Bronchial epithelial cell (primary cell): ENCODE results near the gene KNDC1. TPM values are rescaled to one million over a fixed set of nuclear protein-coding genes. Genes with fewer than 3 reads are reported as not detected.
A peak's percentile ranks its signal among the peaks of the same experiment; 100 is the strongest.

Experiments
- DNase-seq: peaks from one replicate; pipeline ENCODE4 v3.0.0-alpha.2; 2010; ENCODE audit warnings: low read depth
- FAIRE-seq: peaks from 2 replicates; lab custom pipeline; 2011; peaks lifted over from hg19 to GRCh38; lab: Jason Lieb, UNC
- H3K27me3 ChIP-seq: 2 replicates; pipeline ENCODE4 v1.5.1; 2011; ENCODE audit warnings: low read length; ENCODE audit not compliant: control insufficient read depth, insufficient read depth
- H3K36me3 ChIP-seq: 2 replicates; pipeline ENCODE4 v1.5.1; 2011; ENCODE audit warnings: low read length; ENCODE audit not compliant: control insufficient read depth, insufficient read depth
- H3K4me3 ChIP-seq: 2 replicates; pipeline ENCODE4 v1.5.1; 2011; ENCODE audit warnings: mild to moderate bottlenecking, low read depth, low read length, control low read depth
- total RNA-seq: library from RNA; depleted of rRNA; stranded (reverse); fragments of >200 nt; gene quantifications from 2 replicates; pipeline ENCODE4 v1.2.1, GENCODE V29; 2014
- TF ChIP-seq, protein P1 (sequence below): IDR thresholded peaks from 2 replicates; pipeline ENCODE4 v1.5.1; 2011; ENCODE audit warnings: mild to moderate bottlenecking, moderate library complexity, low read length, control low read depth, inconsistent platforms; ENCODE audit not compliant: insufficient read depth, severe bottlenecking

Gene KNDC1
- total RNA-seq, 1 donor from 2014 or later = under 0.01 TPM

GRCh38 chr10:133180965-133181639, 21.1 kb downstream of the KNDC1 start:
- H3K36me3 ChIP-seq = no peaks in the 10 kb centered on the region
- no peaks in the 10 kb centered on the region for H3K27me3 ChIP-seq
- DNase-seq (no peak), FAIRE-seq (no peak)
- no peak overlapping the region for H3K4me3 ChIP-seq
- TF ChIP-seq, protein P1, sequence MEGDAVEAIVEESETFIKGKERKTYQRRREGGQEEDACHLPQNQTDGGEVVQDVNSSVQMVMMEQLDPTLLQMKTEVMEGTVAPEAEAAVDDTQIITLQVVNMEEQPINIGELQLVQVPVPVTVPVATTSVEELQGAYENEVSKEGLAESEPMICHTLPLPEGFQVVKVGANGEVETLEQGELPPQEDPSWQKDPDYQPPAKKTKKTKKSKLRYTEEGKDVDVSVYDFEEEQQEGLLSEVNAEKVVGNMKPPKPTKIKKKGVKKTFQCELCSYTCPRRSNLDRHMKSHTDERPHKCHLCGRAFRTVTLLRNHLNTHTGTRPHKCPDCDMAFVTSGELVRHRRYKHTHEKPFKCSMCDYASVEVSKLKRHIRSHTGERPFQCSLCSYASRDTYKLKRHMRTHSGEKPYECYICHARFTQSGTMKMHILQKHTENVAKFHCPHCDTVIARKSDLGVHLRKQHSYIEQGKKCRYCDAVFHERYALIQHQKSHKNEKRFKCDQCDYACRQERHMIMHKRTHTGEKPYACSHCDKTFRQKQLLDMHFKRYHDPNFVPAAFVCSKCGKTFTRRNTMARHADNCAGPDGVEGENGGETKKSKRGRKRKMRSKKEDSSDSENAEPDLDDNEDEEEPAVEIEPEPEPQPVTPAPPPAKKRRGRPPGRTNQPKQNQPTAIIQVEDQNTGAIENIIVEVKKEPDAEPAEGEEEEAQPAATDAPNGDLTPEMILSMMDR = no peak

- TF ChIP-seq, protein P1 = no peak
- FAIRE-seq = no peak
- no peaks in the 10 kb centered on the region for H3K27me3 ChIP-seq
- no peaks in the 10 kb centered on the region for H3K36me3 ChIP-seq
- DNase-seq = no peak
- no peak overlapping the region for H3K4me3 ChIP-seq
These were observed 22.2 kb downstream of the KNDC1 start for GRCh38 chr10:133182190-133182589.

DNA sequence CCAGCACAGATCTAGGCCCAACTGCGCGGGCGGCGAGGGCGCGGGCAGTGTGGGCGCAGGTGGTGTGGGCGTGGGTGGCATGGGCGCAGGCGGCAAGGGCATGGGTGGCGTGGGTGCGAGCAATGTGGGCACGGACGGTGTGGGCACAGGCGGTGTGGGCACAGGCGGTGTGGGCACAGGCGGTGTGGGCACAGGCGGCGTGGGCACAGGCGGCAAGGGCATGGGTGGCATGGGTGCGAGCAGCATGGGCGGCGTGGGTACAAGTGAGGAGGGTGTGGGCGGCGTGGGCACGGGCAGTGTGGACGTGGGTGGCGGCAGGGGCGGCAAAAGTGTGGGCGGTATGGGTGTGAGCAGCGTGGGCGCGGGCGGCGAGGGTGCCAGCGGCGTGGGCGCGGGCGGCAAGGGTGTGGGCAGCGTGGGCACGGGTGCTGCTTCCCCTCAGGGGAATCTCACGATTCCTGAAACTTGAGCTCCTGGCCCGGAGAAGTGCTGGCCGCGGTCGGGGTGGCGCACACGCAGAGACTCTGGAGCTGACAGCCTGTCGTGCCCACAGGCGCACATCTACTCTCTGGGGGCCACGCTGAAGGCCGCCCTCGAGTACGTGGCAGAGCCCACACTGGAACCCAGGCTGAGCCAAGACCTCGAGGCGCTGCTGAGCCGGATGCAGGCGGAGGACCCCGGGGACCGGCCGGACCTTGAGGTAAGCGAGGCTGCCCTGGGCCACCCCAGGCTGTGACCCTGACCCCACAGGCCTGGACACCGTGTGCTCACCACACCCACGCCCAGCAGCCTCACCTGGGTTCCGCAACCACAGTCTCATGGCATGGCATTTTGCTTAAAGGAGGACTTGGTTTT, 23.0 kb downstream of the KNDC1 start:
- Histone ChIP-seq H3K36me3 (no peaks in the 10 kb centered on the region), H3K4me3 (no peak overlapping the region), H3K27me3 (no peaks in the 10 kb centered on the region)
- DNase-seq (no peak), FAIRE-seq (no peak)
- TF ChIP-seq, protein P1 = no peak

DNA sequence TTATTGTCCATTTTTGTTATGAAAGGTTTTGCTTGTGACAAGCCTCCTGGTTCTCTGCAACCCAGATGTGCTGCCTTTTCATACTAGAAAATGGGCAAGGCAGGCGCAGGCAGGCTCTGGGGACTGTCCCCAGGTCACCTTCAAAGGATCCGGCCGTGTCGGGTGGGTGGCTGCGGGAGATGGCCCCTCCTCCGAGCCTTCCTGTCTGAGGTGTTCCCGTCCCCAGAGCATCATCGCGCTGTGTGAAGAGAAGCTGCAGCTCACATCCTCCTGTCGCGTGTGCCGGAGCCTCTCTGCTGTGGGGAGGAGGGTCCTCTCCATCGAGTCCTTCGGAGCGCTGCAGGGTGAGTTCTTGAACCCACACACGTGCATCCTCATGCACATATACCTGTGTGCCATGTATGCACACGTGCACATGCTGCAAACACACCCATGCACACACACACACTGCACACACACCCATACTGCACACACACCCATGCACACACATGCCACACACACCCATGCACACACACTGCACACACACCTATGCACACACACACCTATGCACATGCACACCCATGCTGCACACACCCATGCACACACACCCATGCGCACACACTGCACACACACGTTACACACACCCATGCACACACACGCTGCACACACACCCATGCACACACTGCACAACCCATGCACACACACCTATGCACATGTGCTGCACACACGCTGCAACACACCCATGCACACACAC, 23.8 kb downstream of the KNDC1 start:
- Histone ChIP-seq H3K27me3 (no peaks in the 10 kb centered on the region), H3K4me3 (no peak overlapping the region), H3K36me3 (no peaks in the 10 kb centered on the region)
- no peak for DNase-seq
- peak; percentile 93 for FAIRE-seq
- TF ChIP-seq, protein P1 = no peak

DNA sequence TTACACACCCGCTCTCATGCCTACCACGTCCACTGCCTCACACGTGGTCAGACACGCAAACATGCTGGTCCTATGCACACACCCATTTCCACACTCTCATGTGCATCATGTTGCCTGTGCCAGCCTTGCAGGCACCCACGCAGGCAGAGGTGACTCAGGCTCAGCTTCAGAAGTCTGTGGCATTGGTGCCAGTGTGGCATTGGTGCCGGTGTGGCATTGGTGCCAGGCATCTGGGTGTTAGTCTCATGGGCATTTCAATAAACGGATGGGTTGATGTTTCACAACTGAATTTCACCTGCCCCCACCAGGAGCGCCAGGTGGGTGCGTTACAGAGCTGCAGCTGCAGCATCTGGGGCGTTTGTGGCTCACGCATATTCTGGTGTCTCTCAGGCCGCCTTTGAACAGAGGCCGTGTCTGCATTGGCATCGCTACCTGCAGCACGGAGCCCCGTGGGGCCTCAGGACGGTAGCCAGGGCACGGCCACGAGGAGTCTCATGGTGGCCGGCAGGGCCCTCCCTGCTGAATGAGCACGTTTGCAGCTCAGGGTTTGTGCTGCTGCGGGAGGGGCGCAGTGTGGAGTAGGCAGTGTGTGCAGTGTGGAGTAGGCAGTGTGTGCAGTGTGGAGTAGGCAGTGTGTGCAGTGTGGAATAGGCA, 24.7 kb downstream of the KNDC1 start:
- H3K4me3 ChIP-seq = no peak overlapping the region
- H3K27me3 ChIP-seq = no peaks in the 10 kb centered on the region
- FAIRE-seq (peak; percentile 79), DNase-seq (no peak)
- TF ChIP-seq, protein P1 = no peak
- H3K36me3 ChIP-seq = no peaks in the 10 kb centered on the region
